Prostate gland (tissue), 2 donors: ENCODE measurements around the gene NDUFAF5. TPM values are rescaled to one million over a fixed set of nuclear protein-coding genes. Genes with fewer than 3 reads are reported as not detected.
A peak's percentile ranks its signal among the peaks of the same experiment; 100 is the strongest.

Experiments used
- DNase-seq: peaks from one replicate; pipeline ENCODE4 v3.0.0-alpha.2; 2019; ENCODE audit warnings: low spot score
- H3K27ac ChIP-seq, 2 donors: fragments of 200-600 bp; sonication (generic); 2 replicates each; pipeline ENCODE4 v1.5.1; 2017 to 2019
- H3K27me3 ChIP-seq: fragments of 200-600 bp; sonication (generic); replicated peaks from 2 replicates; pipeline ENCODE4 v1.5.1; 2019; ENCODE audit not compliant: insufficient read depth
- H3K36me3 ChIP-seq, 2 donors: fragments of 200-600 bp; sonication (generic); 1 replicate in 1 of 2; 2 replicates in 1 of 2; pipeline versions ENCODE4 v1.5.1 to v1.8.1; 2017 to 2019
- H3K4me1 ChIP-seq: fragments of 200-600 bp; sonication (generic); replicated peaks from 2 replicates; pipeline ENCODE4 v1.5.1; 2019
- H3K4me3 ChIP-seq, 2 donors: fragments of 200-600 bp; sonication (generic); 2 replicates each; pipeline ENCODE4 v1.5.1; 2017 to 2019
- H3K9me3 ChIP-seq: fragments of 200-600 bp; sonication (generic); 2 replicates; pipeline ENCODE4 v1.5.1; 2017
- POLR2A ChIP-seq: fragments of 450-650 bp; IDR thresholded peaks from one replicate; pipeline ENCODE4 v1.6.1; 2016; ENCODE audit warnings: antibody characterized with exemption, mild to moderate bottlenecking
- POLR2AphosphoS5 ChIP-seq: sonication (generic); formaldehyde crosslinking; IDR thresholded peaks from one replicate; pipeline ENCODE4 v1.6.1; 2017; ENCODE audit warnings: antibody characterized with exemption
- WGBS: methylation state at CpG from one replicate; pipeline ENCODE4 v1.1.5; 2018; 5-methylcytosine and 5-hydroxymethylcytosine counted together
- intact Hi-C: fragments of 100-400 bp; cut with DNase I; formaldehyde crosslinking; loops from one replicate; pipeline ENCODE4 v1.14.2; 2022
- total RNA-seq, 2 donors: library from RNA; depleted of rRNA; stranded (reverse); fragments of >200 nt; gene quantifications; one replicate each; pipeline ENCODE4 v1.1.0, GENCODE V29; 2016
- TF ChIP-seq, protein P1 (sequence below), 4 experiments: fragments of 200-600 bp in 2 of 4; fragments of 450-650 bp in 2 of 4; sonication (generic) in 2 of 4; IDR thresholded peaks; 1 replicate in 3 of 4; 2 replicates in 1 of 4; pipeline ENCODE4 v1.5.1; 2016 to 2019; ENCODE audit warnings: antibody characterized with exemption in 4 of 4, mild to moderate bottlenecking in 2 of 4, moderate library complexity in 2 of 4

NDUFAF5 gene
- total RNA-seq, 2 donors from 2014 or later: 15.3 to 17.5 TPM

GRCh38 chr20:13791540-13792459 lies 7.0 kb downstream of the NDUFAF5 start:
- WGBS: 97% methylated on average over 2 of the region's 2 CpGs
- TF ChIP-seq POLR2AphosphoS5 (no peak), POLR2A (no peak)
- TF ChIP-seq, protein P1, sequence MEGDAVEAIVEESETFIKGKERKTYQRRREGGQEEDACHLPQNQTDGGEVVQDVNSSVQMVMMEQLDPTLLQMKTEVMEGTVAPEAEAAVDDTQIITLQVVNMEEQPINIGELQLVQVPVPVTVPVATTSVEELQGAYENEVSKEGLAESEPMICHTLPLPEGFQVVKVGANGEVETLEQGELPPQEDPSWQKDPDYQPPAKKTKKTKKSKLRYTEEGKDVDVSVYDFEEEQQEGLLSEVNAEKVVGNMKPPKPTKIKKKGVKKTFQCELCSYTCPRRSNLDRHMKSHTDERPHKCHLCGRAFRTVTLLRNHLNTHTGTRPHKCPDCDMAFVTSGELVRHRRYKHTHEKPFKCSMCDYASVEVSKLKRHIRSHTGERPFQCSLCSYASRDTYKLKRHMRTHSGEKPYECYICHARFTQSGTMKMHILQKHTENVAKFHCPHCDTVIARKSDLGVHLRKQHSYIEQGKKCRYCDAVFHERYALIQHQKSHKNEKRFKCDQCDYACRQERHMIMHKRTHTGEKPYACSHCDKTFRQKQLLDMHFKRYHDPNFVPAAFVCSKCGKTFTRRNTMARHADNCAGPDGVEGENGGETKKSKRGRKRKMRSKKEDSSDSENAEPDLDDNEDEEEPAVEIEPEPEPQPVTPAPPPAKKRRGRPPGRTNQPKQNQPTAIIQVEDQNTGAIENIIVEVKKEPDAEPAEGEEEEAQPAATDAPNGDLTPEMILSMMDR (IDR thresholded peaks at IDR 0.05): no peak
- no peaks in the 10 kb centered on the region for H3K36me3 ChIP-seq

GRCh38 chr20:13793001-13793400 lies 8.2 kb downstream of the NDUFAF5 start:
- intact Hi-C loops: no loop called here
- no peak overlapping the region for H3K27ac ChIP-seq
- TF ChIP-seq POLR2AphosphoS5: no peak
- TF ChIP-seq, protein P1 (IDR thresholded peaks at IDR 0.05): no peak
- TF ChIP-seq POLR2A: no peak
- H3K4me1 ChIP-seq: no peaks in the 10 kb centered on the region
- no peaks in the 10 kb centered on the region for H3K27me3 ChIP-seq
- no peak overlapping the region for H3K4me3 ChIP-seq
- DNase-seq: no peak
- no peaks in the 10 kb centered on the region for H3K9me3 ChIP-seq
- H3K36me3 ChIP-seq: no peaks in the 10 kb centered on the region
- 95% methylated on average over 1 of the region's 1 CpG for WGBS

More at GRCh38 chr20:13791540-13792459, 7.0 kb downstream of the NDUFAF5 start:
- Histone ChIP-seq H3K27ac (no peak overlapping the region), H3K4me3 (no peak overlapping the region), H3K4me1 (no peaks in the 10 kb centered on the region), H3K9me3 (no peaks in the 10 kb centered on the region), H3K27me3 (no peaks in the 10 kb centered on the region)
- no peak for DNase-seq
- intact Hi-C loops: no loop called here

DNA sequence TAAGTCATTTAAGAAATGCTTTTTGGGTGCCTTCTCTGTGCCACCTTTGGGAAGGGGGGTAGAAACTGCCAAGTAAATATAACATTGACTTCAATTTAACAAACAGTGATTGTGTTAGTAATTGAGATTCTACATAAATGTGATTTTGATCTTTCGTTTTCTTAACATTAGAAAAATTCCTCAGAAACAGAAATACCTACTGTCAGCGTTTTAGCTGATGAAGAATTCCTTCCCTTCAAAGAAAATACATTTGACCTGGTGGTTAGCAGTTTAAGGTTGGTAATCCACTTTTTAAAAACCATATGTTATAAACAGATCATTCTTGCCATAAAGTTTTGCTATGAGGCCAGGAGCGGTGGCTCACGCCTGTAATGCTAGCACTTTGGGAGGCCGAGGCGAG lies 9.8 kb downstream of the NDUFAF5 start:
- no peak overlapping the region for H3K4me3 ChIP-seq
- H3K27me3 ChIP-seq: no peaks in the 10 kb centered on the region
- no peaks in the 10 kb centered on the region for H3K36me3 ChIP-seq
- H3K9me3 ChIP-seq: no peaks in the 10 kb centered on the region
- TF ChIP-seq, protein P1 (IDR thresholded peaks at IDR 0.05): no peak
- no peak for TF ChIP-seq POLR2AphosphoS5
- no peak for TF ChIP-seq POLR2A
- no peak overlapping the region for H3K27ac ChIP-seq
- no peak for DNase-seq
- 96% methylated on average over 6 of the region's 6 CpGs for WGBS
- intact Hi-C loops: no loop called here
- H3K4me1 ChIP-seq: no peaks in the 10 kb centered on the region

GRCh38 chr20:13799040-13799439 lies 14.2 kb downstream of the NDUFAF5 start:
- TF ChIP-seq, protein P1 (IDR thresholded peaks at IDR 0.05): no peak
- TF ChIP-seq POLR2AphosphoS5 (no peak), POLR2A (no peak)
- Histone ChIP-seq H3K9me3 (no peaks in the 10 kb centered on the region), H3K36me3 (peaks cover 0 to 5% of the 10 kb centered on the region in 2 donors), H3K4me3 (no peak overlapping the region), H3K27me3 (no peaks in the 10 kb centered on the region), H3K4me1 (no peaks in the 10 kb centered on the region), H3K27ac (no peak overlapping the region)
- no peak for DNase-seq
- intact Hi-C loops: no loop called here
- 94% methylated on average over 5 of the region's 5 CpGs for WGBS

GRCh38 chr20:13799974-13800373 lies 15.1 kb downstream of the NDUFAF5 start:
- TF ChIP-seq, protein P1 (IDR thresholded peaks at IDR 0.05): no peak
- TF ChIP-seq POLR2AphosphoS5: no peak
- TF ChIP-seq POLR2A: no peak
- intact Hi-C loops: no loop called here
- Histone ChIP-seq H3K4me3 (no peak overlapping the region), H3K27me3 (no peaks in the 10 kb centered on the region), H3K36me3 (peaks cover 0 to 5% of the 10 kb centered on the region in 2 donors), H3K4me1 (no peaks in the 10 kb centered on the region), H3K9me3 (no peaks in the 10 kb centered on the region), H3K27ac (peak overlapping the region; percentile 5 to 31)
- WGBS: 66% methylated on average over 2 of the region's 2 CpGs
- DNase-seq: no peak
